Cardiac fibroblast (primary cell): ENCODE results near the gene ZNF385B.

Source experiments
- DNase-seq, 2 donors: peaks; one replicate each; pipeline versions ENCODE4 v3.0.0 to v3.0.0-alpha.2; 2010; ENCODE audit warnings: low read depth in 2 of 2
- H3K4me3 ChIP-seq, 2 donors: replicated peaks in 1 of 2; 1 replicate in 1 of 2; 2 replicates in 1 of 2; pipeline ENCODE4 v1.5.1; 2011; ENCODE audit warnings: low read depth in 2 of 2, low read length in 2 of 2, mild to moderate bottlenecking in 2 of 2, moderate library complexity in 1 of 2
- CTCF ChIP-seq: IDR thresholded peaks from one replicate; pipeline ENCODE4 v1.5.1; 2011; ENCODE audit warnings: low read depth, mild to moderate bottlenecking, low read length, inconsistent platforms

Gene ZNF385B

DNA sequence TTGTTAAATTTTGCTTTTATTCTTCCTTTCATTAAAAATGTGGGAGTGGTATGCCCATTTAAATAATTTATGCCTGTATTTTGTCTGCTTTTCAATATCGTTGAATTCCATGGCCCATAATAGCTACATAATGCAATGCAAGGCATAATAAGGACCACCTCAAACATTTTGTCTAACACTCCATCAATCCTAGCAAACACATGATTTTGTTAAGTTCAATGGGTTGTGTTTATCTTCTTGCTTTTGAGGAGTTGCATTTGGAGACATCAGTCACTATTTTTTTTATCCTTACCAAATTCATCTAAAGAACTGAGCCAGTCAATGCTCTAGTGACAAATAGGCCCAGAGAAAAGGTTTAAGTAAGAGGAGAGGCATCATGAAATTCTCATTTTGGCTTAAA lies 145.5 kb downstream of the ZNF385B start:
- TF ChIP-seq CTCF = no peak
- no peak for DNase-seq
- no peak overlapping the region for H3K4me3 ChIP-seq

DNA sequence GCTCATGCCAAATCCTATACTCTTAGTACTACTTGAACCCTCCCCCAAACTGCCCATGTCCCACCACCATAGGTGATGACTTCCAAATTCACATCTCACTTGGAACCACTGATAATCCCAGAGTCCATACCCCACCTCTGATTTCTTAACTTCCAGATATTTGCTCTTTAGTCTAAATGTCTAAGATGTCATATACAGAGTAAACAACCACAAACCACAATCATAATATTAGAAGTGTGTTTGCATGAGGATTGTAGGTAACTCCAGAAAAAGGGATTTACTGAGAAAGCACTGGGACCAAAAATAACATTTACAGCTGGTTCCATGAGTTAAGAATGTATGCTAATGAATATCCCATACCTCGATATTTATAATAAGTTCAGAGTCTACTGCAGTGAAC lies 146.2 kb downstream of the ZNF385B start:
- no peak for DNase-seq
- TF ChIP-seq CTCF = no peak
- no peak overlapping the region for H3K4me3 ChIP-seq

- no peak for TF ChIP-seq CTCF
- no peak overlapping the region for H3K4me3 ChIP-seq
- DNase-seq = no peak
Measured at GRCh38 chr2:179712825-179713224, 148.6 kb downstream of the ZNF385B start.

DNA sequence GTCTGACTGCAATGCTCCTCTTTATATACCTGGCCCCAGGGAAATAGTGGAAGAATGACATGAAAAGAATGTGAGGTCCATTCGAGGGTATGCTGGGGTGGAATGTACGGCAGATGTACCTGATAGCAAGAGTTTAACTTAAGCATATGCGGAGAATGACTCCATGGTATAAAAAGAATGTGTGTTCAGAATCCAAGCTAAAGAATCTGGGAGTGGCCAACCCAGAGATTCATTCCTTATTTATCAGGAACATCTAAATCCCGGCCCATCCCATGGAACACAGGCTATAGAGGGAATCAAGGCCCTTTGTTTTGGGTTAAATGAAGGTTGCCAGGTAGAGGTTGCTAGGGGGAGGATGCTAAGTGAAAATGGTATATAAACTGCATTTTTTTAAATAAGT lies 150.0 kb downstream of the ZNF385B start:
- DNase-seq = no peak
- TF ChIP-seq CTCF = no peak
- H3K4me3 ChIP-seq = no peak overlapping the region

- DNase-seq = no peak
- H3K4me3 ChIP-seq = no peak overlapping the region
- no peak for TF ChIP-seq CTCF
Measured at GRCh38 chr2:179703702-179704101, 157.7 kb downstream of the ZNF385B start.

DNA sequence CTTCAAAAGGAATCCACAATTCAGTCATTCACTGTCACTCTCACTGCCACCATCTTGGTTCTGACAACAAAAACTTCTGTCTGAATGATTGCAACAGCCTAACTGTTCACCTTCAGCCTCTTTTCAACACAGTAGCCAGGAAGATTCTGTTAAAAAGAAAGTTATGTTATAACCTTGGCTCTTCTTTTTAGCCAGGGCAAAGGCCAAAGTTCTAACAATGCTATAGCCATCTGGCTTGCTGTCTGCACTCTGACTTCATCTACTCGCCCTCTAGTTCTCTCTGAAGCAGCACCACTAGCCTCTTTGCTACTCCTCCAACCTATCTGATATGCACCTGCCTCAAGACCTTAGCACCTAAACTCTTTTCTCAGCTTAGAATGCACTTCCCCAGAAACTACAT lies 158.5 kb downstream of the ZNF385B start:
- H3K4me3 ChIP-seq = no peak overlapping the region
- no peak for DNase-seq
- no peak for TF ChIP-seq CTCF

DNA sequence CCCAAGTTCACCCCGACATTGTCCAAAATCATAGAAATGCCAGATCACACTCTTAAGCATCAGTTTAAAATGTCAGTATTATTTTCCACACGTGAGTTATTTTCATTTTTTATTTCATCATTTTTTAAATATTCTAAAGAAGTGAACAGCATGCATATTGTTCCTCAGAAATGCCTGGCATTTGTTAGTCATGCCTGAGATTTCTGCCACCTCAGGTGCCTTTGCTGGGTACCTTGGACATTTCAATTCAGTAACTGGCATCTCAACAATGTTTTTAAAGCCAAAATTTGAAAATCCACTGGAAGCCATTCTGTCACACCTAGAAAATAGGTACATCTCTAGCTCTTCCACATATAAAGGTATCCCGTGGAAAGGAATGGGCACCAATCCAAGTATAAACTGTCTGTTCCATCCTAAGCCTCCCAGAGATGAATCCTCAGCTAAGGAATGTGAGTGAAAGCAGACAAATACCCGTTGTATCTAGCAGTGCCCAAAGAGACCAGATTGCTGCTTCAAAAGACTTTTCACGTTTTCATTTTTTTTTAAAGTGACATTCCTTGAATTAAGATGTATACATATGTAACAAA lies 159.8 kb downstream of the ZNF385B start:
- DNase-seq = peak in 1 of 2 donors; percentile 36
- TF ChIP-seq CTCF = no peak
- no peak overlapping the region for H3K4me3 ChIP-seq
